ENCODE data around the gene PCBP2. TPM values are rescaled to one million over a fixed set of nuclear protein-coding genes. Genes with fewer than 3 reads are reported as not detected.

PCBP2 gene
- total RNA-seq: 193 and 385 TPM in 2 replicates

DNA sequence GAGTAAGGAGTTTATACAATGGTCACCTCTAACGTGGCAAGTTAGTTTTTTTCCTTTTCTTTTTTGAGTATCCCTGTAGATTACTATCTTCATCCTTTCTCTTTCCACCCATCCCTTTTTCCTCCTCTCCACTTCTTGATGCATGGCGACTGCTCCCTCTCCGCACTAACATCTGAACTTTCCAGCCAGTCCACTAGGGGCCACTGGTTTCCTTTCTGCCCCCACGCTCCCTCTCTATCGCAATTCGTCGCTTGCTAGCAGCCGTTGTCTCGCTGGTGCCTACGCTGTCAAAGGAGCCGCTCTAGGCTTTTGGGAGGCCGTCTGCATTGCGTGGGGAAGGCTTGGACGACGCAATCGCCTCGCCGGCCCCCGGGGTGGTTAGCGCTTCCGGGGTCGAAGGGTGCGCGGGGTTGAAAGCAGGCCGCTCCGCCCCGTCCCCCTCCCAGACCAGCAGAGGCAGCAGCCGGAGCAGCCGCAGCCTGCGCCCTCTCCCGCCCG, at the start of gene PCBP2:
PCBP2 (plus strand) TSS at position 442 of the 498 bp plus-strand sequence. CDS start 2,699 bp downstream, outside the sequence.

DNA sequence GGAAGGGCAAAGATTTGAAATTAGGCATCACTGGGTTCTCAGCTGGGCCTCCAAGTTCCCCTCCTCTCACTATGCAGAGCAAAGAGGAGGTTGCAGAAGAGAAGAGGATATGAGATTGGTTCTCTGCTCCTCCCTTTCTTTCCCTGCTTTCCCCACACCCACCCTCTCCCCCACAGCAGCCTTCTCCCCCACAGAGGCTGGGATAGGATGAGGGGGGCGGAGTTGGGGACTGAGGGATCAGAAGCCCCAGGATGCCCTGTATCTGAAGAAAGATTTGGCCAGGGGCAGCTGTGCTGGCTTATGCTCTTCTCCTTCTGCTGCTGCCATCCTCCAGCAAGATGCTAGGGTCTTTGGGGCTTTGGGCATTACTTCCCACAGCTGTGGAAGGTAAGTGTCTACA, 28.3 kb upstream of the PCBP2 start, which contains the start of gene AMHR2:
AMHR2 (plus strand) TSS at position 259 of the 400 bp plus-strand sequence; CDS start at position 339, 80 bp downstream.

DNA sequence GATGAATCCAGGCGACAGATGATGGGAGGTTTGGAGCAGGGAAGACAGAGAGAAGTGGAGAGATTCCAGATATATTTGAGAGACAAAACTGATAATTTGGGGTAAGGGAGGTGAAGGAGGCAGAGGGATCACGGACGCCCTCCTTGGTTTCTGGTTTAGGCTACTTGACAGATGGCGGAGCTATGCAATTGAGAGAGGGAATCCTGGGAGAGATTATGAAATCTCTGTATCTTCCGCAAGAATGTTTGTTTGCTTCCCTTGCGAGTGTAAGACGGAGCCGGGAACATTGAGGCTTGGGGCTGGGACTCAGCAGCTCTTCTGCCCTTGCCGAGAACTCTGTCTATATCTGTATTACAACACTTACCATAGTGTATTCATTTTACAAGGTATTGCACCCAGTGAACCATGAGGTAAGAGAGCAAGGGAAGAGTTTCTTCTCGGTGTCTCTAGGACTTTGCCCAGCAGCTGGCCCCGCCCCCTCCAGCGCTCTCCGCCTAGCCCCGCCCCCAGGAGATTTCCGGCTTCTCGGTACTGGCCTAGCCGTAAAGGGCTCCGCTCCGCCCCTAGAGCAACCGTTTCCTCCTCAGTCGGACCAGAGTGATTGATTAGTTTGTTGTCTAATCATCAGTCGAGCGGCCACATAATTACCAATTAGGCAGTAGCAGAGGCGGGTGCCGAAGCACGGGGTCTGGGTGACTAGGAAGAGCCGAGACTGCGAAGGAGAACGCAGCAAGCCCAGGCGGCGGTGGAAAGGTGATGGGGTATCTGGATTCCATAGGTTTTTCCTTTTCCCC, 10.7 kb upstream of the PCBP2 start, which contains the start of gene PRR13:
PRR13 (plus strand) TSS at position 695 of the 794 bp plus-strand sequence. CDS start 981 bp downstream, outside the sequence.

DNA sequence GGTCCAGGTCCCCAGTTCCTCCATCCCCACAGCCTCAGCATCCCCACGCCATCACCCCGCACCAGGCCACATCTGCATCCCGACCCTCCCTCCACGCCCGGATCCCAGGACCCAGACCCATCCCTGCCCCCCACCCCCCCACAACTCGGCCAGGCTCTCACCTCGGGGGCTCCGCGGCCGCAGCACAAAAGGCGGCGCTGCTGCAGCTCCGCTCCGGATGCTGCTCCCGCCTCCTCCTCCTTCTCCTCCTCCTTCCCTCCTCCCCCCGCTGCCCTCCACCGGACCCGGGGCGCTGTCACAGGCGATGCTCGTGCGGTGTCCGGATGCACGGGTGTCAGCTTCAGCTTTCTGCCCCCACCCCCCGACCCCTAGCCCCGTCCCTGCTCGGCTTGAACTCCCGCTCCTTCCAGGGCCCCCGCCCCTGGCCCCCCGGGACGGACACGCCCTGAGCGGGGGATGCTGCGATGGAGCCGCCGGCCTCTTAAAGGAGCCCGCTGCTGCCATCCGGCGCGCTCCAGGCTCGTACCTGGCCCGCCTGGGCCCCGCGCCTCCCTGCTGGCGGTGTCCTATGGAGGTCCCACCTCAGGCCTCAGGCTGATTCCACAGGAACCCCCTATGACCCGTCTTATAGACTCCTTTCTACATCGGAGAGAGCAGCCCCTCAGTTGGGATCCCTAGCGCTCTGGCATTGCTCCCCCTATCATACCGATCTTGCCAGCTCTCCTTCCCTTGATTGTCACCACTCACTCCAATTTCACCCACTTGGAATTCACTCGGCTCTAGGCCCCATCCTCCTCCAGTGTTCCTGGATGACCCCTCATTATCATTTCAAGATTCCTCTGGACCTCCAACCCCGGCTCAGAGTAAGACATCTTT, 47.6 kb downstream of the PCBP2 start, which contains the start of gene MAP3K12:
MAP3K12 (minus strand) TSS at position 193 of the 876 bp plus-strand sequence. CDS start 12,067 bp downstream, outside the sequence.

DNA sequence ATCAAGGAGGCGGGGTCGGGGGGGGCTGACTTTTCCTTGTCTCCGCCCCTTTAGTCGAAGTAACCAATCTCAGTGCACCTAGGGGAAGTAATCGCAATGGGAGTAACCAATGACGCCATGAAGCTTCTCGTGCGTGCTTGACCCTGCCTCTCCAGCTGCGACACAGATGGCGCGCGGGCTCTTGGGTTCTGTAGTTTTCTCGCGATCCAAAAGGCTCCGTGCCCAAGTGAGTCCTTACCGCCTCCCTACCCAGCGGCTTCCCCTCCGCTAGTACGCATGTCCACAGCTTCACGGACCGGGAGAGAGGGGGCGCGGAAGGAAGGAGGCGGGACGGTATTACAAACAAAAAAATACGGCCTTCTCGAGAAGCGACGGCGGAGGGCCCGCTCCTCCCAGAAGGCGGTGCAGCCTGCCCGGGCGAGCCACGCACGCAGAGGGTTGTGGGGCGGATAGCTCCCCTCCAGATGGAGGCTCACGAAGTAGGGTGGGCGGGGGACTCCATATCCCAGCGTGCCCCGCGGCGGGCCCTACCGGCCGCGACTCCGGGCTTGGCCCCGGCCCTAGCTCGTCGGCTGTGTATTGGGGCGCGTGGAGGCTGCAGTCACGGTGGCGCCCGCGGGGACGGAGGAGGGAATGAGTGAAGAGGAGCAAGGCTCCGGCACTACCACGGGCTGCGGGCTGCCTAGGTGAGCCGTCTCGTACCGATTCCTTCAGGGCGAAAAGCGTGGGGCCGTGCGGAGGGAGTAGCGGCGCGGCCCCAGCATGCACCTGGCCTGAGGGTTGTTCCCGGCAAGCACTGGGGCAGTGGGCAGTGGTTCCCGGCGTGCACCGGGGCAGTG, 49.1 kb downstream of the PCBP2 start, which contains the start of gene TARBP2:
TARBP2 (plus strand) TSS at position 508 of the 839 bp plus-strand sequence; CDS start at position 634, 126 bp downstream.

DNA sequence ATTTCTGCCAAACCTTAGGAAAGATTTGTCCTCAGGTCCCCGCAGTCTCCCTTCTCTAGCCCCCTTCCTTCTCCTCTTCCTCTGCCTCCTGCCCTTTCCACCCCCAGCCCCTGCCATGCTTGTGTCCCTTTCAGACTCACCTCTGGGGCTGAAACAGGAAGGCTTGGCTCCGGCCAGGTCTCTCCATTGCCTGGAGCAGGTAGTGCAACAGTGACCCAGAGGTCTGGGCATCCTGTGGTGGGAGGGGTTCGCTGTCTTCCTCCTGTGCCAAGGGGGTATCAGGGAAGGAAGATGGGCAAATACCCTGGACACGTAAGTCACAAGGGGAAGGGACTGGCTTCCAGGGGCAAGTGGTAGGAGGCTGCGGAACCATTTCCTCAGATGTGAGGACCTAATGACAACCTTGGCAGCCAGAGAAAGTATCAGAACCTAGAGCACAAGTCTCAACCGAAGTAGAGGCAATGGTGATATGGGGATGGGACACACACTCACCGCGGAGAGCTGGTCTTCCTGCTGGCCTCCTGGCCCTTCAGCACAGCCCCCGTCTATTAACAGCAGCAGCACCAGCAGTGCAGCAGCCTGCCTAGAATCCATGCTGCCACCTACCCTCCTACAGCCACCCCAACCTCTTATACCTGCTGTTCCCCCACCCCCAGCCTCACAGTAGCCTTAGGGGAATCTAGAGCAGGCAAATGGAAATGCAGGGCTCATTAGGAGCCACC, 55.1 kb downstream of the PCBP2 start, which contains the start of gene NPFF:
NPFF (minus strand) TSS at position 604 of the 722 bp plus-strand sequence; CDS start at position 594, 10 bp downstream.

Other genes with a start within 250 kb of the PCBP2 start
- 2.6 and 3.1 TPM in 2 replicates for gene ITGB7, start 244.9 kb upstream of the PCBP2 start, total RNA-seq
- gene RARG, start 219.9 kb upstream of the PCBP2 start, total RNA-seq: 33.2 and 96.8 TPM in 2 replicates
- 0.34 and 1.1 TPM in 2 replicates for gene ESPL1, start 183.8 kb upstream of the PCBP2 start, total RNA-seq
- gene PFDN5, start 156.6 kb upstream of the PCBP2 start, total RNA-seq: 191 and 243 TPM in 2 replicates
- 21.0 and 28.4 TPM in 2 replicates for gene MYG1, start 152.4 kb upstream of the PCBP2 start, total RNA-seq
- 25.3 and 32.5 TPM in 2 replicates for gene AAAS, start 130.5 kb upstream of the PCBP2 start, total RNA-seq
- gene SP7, start 115.7 kb upstream of the PCBP2 start, total RNA-seq: not detected in 2 replicates
- gene SP1, start 71.9 kb upstream of the PCBP2 start, total RNA-seq: 41.0 and 50.3 TPM in 2 replicates
- not detected in 2 replicates for gene AMHR2, start 28.2 kb upstream of the PCBP2 start, total RNA-seq
- 24.5 and 41.0 TPM in 2 replicates for gene PRR13, start 10.4 kb upstream of the PCBP2 start, total RNA-seq
- 1.7 and 7.0 TPM in 2 replicates for gene MAP3K12, start 47.4 kb downstream of the PCBP2 start, total RNA-seq
- 26.8 and 27.3 TPM in 2 replicates for gene TARBP2, start 49.2 kb downstream of the PCBP2 start, total RNA-seq
- not detected in 2 replicates for gene NPFF, start 55.4 kb downstream of the PCBP2 start, total RNA-seq
- gene ATF7, start 174.3 kb downstream of the PCBP2 start, total RNA-seq: 6.2 and 10.3 TPM in 2 replicates
- gene ATP5MC2, start 224.0 kb downstream of the PCBP2 start, total RNA-seq: 66.2 and 79.3 TPM in 2 replicates

Data from nasal cavity respiratory epithelium epithelial cell of viscerocranial mucosa (primary cell).